ENCODE results near the gene TATDN2.

- no peak for TF ChIP-seq CTCF (IDR thresholded peaks at IDR 0.05)
- no peak for TF ChIP-seq POLR2AphosphoS5 (IDR thresholded peaks at IDR 0.05; ENCODE audit: low read depth, low read length)
- no peak for TF ChIP-seq REST (IDR thresholded peaks at IDR 0.05; ENCODE audit: insufficient read depth in 1 of 2, low read depth in 2 of 2, low read length in 1 of 2)
Measured at GRCh38 chr3:10283638-10284037, 35.4 kb downstream of the TATDN2 start.
